K562 (cell line): ENCODE data around the gene OR10A2. TPM values are rescaled to one million over a fixed set of nuclear protein-coding genes. Genes with fewer than 3 reads are reported as not detected.

Experiments used
- ATAC-seq: fragments of 200-7000 bp; cut with Tn5 transposase; 3 replicates; pipeline ENCODE4 v1.9.1; 2020; ENCODE audit warnings: moderate library complexity
- BruUV-seq: library from RNA; stranded (reverse); fragments of 400-500 nt; replicated peaks from 2 replicates; lab custom pipeline; 2021; lab: Mats Ljungman, UMichigan
- CTCF ChIA-PET: fragments of 300-600 bp; formaldehyde crosslinking; extraction: SDS; loops from one replicate; lab custom pipeline; 2021; ENCODE audit warnings: low intra/inter-chr PET ratio; lab: Yijun Ruan, JAX
- POLR2A ChIA-PET: fragments of 300-600, 350-650 bp; sonication (Branson Sonifier 250); formaldehyde crosslinking; extraction: SDS; loops from one replicate; lab custom pipeline; 2021; ENCODE audit warnings: antibody characterized with exemption, inconsistent platforms; lab: Yijun Ruan, JAX
- DNase-seq, 4 experiments: peaks; one replicate each; pipeline versions ENCODE4 v3.0.0 to v3.0.0-alpha.2; 2011 to 2018; ENCODE audit warnings: low spot score in 3 of 4, mixed read lengths in 3 of 4; ENCODE audit errors: extremely low read depth in 1 of 4
- FAIRE-seq: peaks from 2 replicates; lab custom pipeline; 2011; peaks lifted over from hg19 to GRCh38; lab: Jason Lieb, UNC
- H2AFZ ChIP-seq: 2 replicates; pipeline ENCODE4 v1.6.0; 2011; ENCODE audit warnings: low read depth, low read length, control low read depth, inconsistent platforms
- H3K27ac ChIP-seq: fragments of 200-600 bp; 3 replicates; pipeline ENCODE4 v1.8.0; 2011; ENCODE audit warnings: low read depth, mild to moderate bottlenecking, control low read depth, inconsistent platforms, low read length, moderate library complexity, mixed read lengths; ENCODE audit errors: extremely low read depth
- H3K27me3 ChIP-seq, 2 experiments: fragments of 300-600 bp in 1 of 2; 2 replicates in 1 of 2; 3 replicates in 1 of 2; pipeline versions ENCODE4 v1.6.0 to v1.8.0; 2011; ENCODE audit warnings: inconsistent platforms in 2 of 2, low read length in 2 of 2, mild to moderate bottlenecking in 1 of 2, mixed read lengths in 1 of 2, moderate library complexity in 1 of 2; ENCODE audit not compliant: control insufficient read depth in 2 of 2, insufficient read depth in 2 of 2
- H3K36me3 ChIP-seq: fragments of 300-600 bp; 3 replicates; pipeline ENCODE4 v1.8.0; 2011; ENCODE audit warnings: mild to moderate bottlenecking, low read length, inconsistent platforms; ENCODE audit not compliant: control insufficient read depth, insufficient read depth
- H3K4me1 ChIP-seq, 2 experiments: fragments of 200-600 bp in 1 of 2; replicated peaks in 1 of 2; 2 replicates in 1 of 2; 3 replicates in 1 of 2; pipeline versions ENCODE4 v1.5.1 to v1.8.0; 2011; ENCODE audit warnings: inconsistent platforms in 2 of 2, low read length in 2 of 2, mild to moderate bottlenecking in 1 of 2, mixed read lengths in 1 of 2, moderate library complexity in 1 of 2; ENCODE audit not compliant: control insufficient read depth in 2 of 2, insufficient read depth in 2 of 2
- H3K4me2 ChIP-seq: 2 replicates; pipeline ENCODE4 v1.6.1; 2011; ENCODE audit warnings: low read length, control low read depth, inconsistent platforms, mixed read lengths; ENCODE audit not compliant: insufficient read depth
- H3K4me3 ChIP-seq: fragments of 200-600 bp; sonication (generic), shearing (Covaris generic); 2 replicates; pipeline ENCODE4 v1.5.1; 2016; ENCODE audit warnings: control low read depth, inconsistent platforms
- H3K79me2 ChIP-seq: fragments of 200-600 bp; 3 replicates; pipeline ENCODE4 v1.8.0; 2011; ENCODE audit warnings: low read length, inconsistent platforms; ENCODE audit not compliant: control insufficient read depth, insufficient read depth
- H3K9ac ChIP-seq, 2 experiments: 2 replicates each; pipeline versions ENCODE4 v1.6.0 to v1.6.1; 2011; ENCODE audit warnings: low read depth in 2 of 2, low read length in 2 of 2, control low read depth in 1 of 2, inconsistent platforms in 1 of 2, mild to moderate bottlenecking in 1 of 2, mixed read lengths in 1 of 2; ENCODE audit not compliant: insufficient read depth in 1 of 2
- H3K9me1 ChIP-seq: one replicate; pipeline ENCODE4 v1.6.0; 2011; ENCODE audit warnings: inconsistent platforms, mild to moderate bottlenecking, low read length, moderate library complexity; ENCODE audit not compliant: control insufficient read depth, insufficient read depth
- H3K9me3 ChIP-seq: replicated peaks from 2 replicates; pipeline ENCODE4 v1.5.1; 2011; ENCODE audit warnings: low read depth, low read length, inconsistent platforms; ENCODE audit not compliant: control insufficient read depth, insufficient read depth
- H4K20me1 ChIP-seq: replicated peaks from 2 replicates; pipeline ENCODE4 v1.6.1; 2011; ENCODE audit warnings: low read length, inconsistent platforms, mixed read lengths; ENCODE audit not compliant: control insufficient read depth, insufficient read depth
- BCL6 ChIP-seq: fragments of 250-450 bp; sonication (Bioruptor Pico); IDR thresholded peaks from 2 replicates; pipeline ENCODE4 v1.4.0; 2020
- DDX20 ChIP-seq: fragments of 450-650 bp; IDR thresholded peaks from 2 replicates; pipeline ENCODE4 v1.6.1; 2016; ENCODE audit warnings: missing genetic modification characterization, low read depth, mild to moderate bottlenecking, missing compliant biosample characterization, moderate library complexity
- HNRNPK ChIP-seq: fragments of 200-400 bp; formaldehyde crosslinking; IDR thresholded peaks from one replicate; pipeline ENCODE4 v1.6.1; 2018; ENCODE audit warnings: mild to moderate bottlenecking, low read depth, low read length; ENCODE audit not compliant: poor library complexity, severe bottlenecking
- KDM4B ChIP-seq, 2 experiments: fragments of 450-650 bp in 1 of 2; sonication (generic) in 1 of 2; IDR thresholded peaks; 2 replicates each; pipeline ENCODE4 v1.6.1; 2016 to 2017; ENCODE audit warnings: borderline replicate concordance in 2 of 2, antibody characterized with exemption in 1 of 2, low read depth in 1 of 2, mild to moderate bottlenecking in 1 of 2
- MED1 ChIP-seq: sonication (generic); formaldehyde crosslinking; IDR thresholded peaks from 2 replicates; pipeline ENCODE4 v1.8.1; 2023; ENCODE audit warnings: missing genetic modification reagents, borderline replicate concordance
- SPI1 ChIP-seq: IDR thresholded peaks from 2 replicates; pipeline ENCODE4 v1.6.1; 2011; ENCODE audit warnings: low read depth, low read length, control low read depth, borderline replicate concordance
- ZNF165 ChIP-seq: fragments of 250-450 bp; sonication (Bioruptor Pico); IDR thresholded peaks from 2 replicates; pipeline ENCODE4 v1.4.0; 2020; ENCODE audit warnings: borderline replicate concordance
- in situ Hi-C: fragments of 300-500 bp; cut with MboI; formaldehyde crosslinking; loops from 4 replicates; pipeline ENCODE4 v1.15.0; 2018; ENCODE audit warnings: inconsistent platforms, mixed read lengths
- intact Hi-C: fragments of 100-400 bp; cut with micrococcal nuclease; formaldehyde crosslinking; loops from 2 replicates; pipeline ENCODE4 v1.14.2; 2022
- polyA plus RNA-seq, 8 experiments: library from polyadenylated mRNA; depleted of rRNA in 4 of 8; stranded (reverse) in 5 of 8; unstranded in 3 of 8; fragments of >200 nt; fragmentation: Nextera tagmentation in 2 of 8; fragmentation: Illumina TruSeq in 1 of 8; extraction: Ambion mirVana in 2 of 8; extraction: Trizol in 1 of 8; gene quantifications; 2 replicates each; pipeline versions ENCODE4 v1.2.1 to v1.2.3, GENCODE V29; 2011 to 2014; ENCODE audit warnings: inconsistent platforms in 1 of 8, missing spikeins in 1 of 8
- total RNA-seq, 7 experiments: library from RNA; depleted of rRNA in 6 of 7; stranded (reverse); fragments of >200 nt in 6 of 7; fragmentation: Illumina TruSeq in 2 of 7; extraction: Trizol in 2 of 7; gene quantifications; 2 replicates each; pipeline versions ENCODE4 v1.2.1 to v1.2.3, GENCODE V29; 2011 to 2021; ENCODE audit warnings: low replicate concordance in 1 of 7
- TF ChIP-seq, protein P1 (sequence below): fragments of 450-650 bp; IDR thresholded peaks from one replicate; pipeline ENCODE4 v1.6.1; 2018; ENCODE audit warnings: mild to moderate bottlenecking, moderate library complexity; ENCODE audit not compliant: partially characterized antibody
- TF ChIP-seq, protein P2 (sequence below): sonication (generic); formaldehyde crosslinking; IDR thresholded peaks from 2 replicates; pipeline ENCODE4 v1.8.1; 2023; ENCODE audit warnings: missing genetic modification reagents, mild to moderate bottlenecking, borderline replicate concordance
- TF ChIP-seq, protein P3 (sequence below): fragments of 450-650 bp; IDR thresholded peaks from 2 replicates; pipeline ENCODE4 v1.6.1; 2016; ENCODE audit warnings: low read depth, mild to moderate bottlenecking, moderate library complexity

The OR10A2 gene
- total and polyA plus RNA-seq, 9 of the 15 experiments (the other 6 are each of a cell fraction or from before 2014, with no cell fraction given): 0.10 TPM; not detected in 8

DNA sequence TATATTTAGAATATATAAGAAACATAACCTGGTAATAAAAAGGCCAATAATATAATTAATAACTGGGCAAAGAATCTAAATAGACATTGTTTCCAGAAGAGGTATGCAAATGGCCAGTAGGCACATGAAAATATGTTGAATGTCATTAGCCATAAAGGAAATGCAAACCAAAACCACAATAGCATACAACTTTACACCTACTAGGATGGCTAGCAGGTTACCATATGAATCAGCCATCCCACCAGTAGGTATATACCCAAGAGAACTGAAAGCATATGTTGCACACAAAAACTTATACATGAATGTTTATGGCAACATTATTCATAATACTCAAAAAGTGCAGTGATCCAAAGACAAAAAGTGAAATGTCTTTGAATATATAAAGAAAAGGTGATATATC, 32.2 kb downstream of the OR10A2 start:
- no peaks in the 10 kb centered on the region for H3K36me3 ChIP-seq
- no peak for DNase-seq
- intact Hi-C loops: no loop called here
- no peaks in the 10 kb centered on the region for H3K9me1 ChIP-seq
- BruUV-seq: no TSS peak
- no peak for FAIRE-seq
- ATAC-seq: no peak
- H3K4me2 ChIP-seq: no peak overlapping the region
- CTCF ChIA-PET: no interaction called here
- POLR2A ChIA-PET: no interaction called here
- no peaks in the 10 kb centered on the region for H3K79me2 ChIP-seq
- no peaks in the 10 kb centered on the region for H3K27me3 ChIP-seq
- no peak for TF ChIP-seq BCL6 (CRISPR knock-in tag)
- TF ChIP-seq, protein P1, sequence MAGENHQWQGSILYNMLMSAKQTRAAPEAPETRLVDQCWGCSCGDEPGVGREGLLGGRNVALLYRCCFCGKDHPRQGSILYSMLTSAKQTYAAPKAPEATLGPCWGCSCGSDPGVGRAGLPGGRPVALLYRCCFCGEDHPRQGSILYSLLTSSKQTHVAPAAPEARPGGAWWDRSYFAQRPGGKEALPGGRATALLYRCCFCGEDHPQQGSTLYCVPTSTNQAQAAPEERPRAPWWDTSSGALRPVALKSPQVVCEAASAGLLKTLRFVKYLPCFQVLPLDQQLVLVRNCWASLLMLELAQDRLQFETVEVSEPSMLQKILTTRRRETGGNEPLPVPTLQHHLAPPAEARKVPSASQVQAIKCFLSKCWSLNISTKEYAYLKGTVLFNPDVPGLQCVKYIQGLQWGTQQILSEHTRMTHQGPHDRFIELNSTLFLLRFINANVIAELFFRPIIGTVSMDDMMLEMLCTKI: no peak
- TF ChIP-seq DDX20 (tag): no peak
- TF ChIP-seq, protein P2, sequence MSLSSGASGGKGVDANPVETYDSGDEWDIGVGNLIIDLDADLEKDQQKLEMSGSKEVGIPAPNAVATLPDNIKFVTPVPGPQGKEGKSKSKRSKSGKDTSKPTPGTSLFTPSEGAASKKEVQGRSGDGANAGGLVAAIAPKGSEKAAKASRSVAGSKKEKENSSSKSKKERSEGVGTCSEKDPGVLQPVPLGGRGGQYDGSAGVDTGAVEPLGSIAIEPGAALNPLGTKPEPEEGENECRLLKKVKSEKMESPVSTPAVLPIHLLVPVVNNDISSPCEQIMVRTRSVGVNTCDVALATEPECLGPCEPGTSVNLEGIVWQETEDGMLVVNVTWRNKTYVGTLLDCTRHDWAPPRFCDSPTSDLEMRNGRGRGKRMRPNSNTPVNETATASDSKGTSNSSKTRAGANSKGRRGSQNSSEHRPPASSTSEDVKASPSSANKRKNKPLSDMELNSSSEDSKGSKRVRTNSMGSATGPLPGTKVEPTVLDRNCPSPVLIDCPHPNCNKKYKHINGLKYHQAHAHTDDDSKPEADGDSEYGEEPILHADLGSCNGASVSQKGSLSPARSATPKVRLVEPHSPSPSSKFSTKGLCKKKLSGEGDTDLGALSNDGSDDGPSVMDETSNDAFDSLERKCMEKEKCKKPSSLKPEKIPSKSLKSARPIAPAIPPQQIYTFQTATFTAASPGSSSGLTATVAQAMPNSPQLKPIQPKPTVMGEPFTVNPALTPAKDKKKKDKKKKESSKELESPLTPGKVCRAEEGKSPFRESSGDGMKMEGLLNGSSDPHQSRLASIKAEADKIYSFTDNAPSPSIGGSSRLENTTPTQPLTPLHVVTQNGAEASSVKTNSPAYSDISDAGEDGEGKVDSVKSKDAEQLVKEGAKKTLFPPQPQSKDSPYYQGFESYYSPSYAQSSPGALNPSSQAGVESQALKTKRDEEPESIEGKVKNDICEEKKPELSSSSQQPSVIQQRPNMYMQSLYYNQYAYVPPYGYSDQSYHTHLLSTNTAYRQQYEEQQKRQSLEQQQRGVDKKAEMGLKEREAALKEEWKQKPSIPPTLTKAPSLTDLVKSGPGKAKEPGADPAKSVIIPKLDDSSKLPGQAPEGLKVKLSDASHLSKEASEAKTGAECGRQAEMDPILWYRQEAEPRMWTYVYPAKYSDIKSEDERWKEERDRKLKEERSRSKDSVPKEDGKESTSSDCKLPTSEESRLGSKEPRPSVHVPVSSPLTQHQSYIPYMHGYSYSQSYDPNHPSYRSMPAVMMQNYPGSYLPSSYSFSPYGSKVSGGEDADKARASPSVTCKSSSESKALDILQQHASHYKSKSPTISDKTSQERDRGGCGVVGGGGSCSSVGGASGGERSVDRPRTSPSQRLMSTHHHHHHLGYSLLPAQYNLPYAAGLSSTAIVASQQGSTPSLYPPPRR (CRISPR knock-in tag): no peak
- TF ChIP-seq KDM4B (IDR thresholded peaks at IDR 0.05; ENCODE audit: borderline replicate concordance in 2 of 2, low read depth in 1 of 2): no peak
- TF ChIP-seq HNRNPK: no peak
- TF ChIP-seq, protein P3, sequence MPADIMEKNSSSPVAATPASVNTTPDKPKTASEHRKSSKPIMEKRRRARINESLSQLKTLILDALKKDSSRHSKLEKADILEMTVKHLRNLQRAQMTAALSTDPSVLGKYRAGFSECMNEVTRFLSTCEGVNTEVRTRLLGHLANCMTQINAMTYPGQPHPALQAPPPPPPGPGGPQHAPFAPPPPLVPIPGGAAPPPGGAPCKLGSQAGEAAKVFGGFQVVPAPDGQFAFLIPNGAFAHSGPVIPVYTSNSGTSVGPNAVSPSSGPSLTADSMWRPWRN: no peak
- TF ChIP-seq SPI1: no peak
- TF ChIP-seq MED1 (CRISPR knock-in tag): no peak
- no peak for TF ChIP-seq ZNF165 (CRISPR knock-in tag)
- no peaks in the 10 kb centered on the region for H3K4me1 ChIP-seq
- no peak overlapping the region for H3K4me3 ChIP-seq
- in situ Hi-C loops: no loop called here
- H4K20me1 ChIP-seq: no peaks in the 10 kb centered on the region
- H3K9ac ChIP-seq: no peak overlapping the region
- H3K9me3 ChIP-seq: no peaks in the 10 kb centered on the region
- no peak overlapping the region for H2AFZ ChIP-seq
- no peak overlapping the region for H3K27ac ChIP-seq
